ENCODE data around the gene DIAPH3.

- no peak for TF ChIP-seq CTCF (IDR thresholded peaks at IDR 0.05)
- TF ChIP-seq POLR2A (IDR thresholded peaks at IDR 0.05) = no peak
These were observed 328.2 kb downstream of the DIAPH3 start for GRCh38 chr13:59835569-59835968.
